Fibroblast of peridontal ligament (primary cell): ENCODE results near the gene PLLP.
A peak's percentile ranks its signal among the peaks of the same experiment; 100 is the strongest.

ENCODE experiments used
- DNase-seq: peaks from one replicate; pipeline ENCODE4 v3.0.0-alpha.2; 2010; ENCODE audit errors: extremely low read depth

Gene PLLP

GRCh38 chr16:57225978-57226377 is 58.5 kb downstream of the PLLP start:
- no peak for DNase-seq

- no peak for DNase-seq
Measured at GRCh38 chr16:57224651-57225335, 59.7 kb downstream of the PLLP start.

GRCh38 chr16:57223057-57223456 is 61.4 kb downstream of the PLLP start:
- no peak for DNase-seq

- no peak for DNase-seq
Measured at GRCh38 chr16:57216968-57217367, 67.5 kb downstream of the PLLP start.

GRCh38 chr16:57213462-57213861 is 71.0 kb downstream of the PLLP start:
- peak; percentile 49 for DNase-seq

DNA sequence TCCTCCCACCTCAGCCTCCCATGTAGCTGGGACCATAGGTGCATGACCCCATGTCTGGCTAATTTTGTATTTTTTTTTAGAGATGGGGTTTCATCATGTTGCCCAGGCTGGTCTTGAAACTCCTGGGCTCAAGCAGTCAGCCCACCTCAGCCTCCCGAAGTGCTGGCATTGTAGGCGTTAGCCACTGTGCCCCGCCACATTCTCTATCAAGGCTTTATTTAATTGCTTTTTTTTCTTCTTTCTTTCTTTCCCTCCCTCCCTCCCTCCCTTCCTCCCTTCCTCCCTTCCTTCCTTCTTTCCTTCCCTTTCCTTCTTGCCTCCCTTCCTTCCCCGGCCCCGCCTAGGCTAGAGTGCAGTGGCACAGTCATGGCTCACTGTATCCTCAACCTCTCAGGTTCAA is 74.7 kb downstream of the PLLP start:
- no peak for DNase-seq

DNA sequence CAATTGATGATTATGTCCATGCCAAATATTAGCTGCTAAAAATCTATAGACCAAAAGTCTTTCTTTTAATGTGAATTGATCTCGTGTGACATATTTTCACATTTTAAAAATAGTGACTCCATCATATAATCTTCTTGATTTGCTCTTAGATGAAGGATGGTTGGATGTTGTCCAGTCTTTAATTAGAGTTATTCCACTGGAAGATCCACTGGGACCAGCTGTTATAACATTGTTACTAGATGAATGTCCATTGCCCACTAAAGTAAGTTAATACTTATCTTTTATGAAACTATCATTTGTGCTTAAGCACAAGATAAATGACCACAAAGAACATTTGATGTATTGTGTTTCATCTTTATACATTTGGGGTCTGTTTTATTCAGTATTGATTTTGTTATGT is 75.5 kb downstream of the PLLP start:
- DNase-seq, result no peak
